ENCODE measurements around the gene CBLN3. TPM values are rescaled to one million over a fixed set of nuclear protein-coding genes. Genes with fewer than 3 reads are reported as not detected.

CBLN3 gene
- total RNA-seq, 1 experiment from 2014 or later = 3.4 TPM

DNA sequence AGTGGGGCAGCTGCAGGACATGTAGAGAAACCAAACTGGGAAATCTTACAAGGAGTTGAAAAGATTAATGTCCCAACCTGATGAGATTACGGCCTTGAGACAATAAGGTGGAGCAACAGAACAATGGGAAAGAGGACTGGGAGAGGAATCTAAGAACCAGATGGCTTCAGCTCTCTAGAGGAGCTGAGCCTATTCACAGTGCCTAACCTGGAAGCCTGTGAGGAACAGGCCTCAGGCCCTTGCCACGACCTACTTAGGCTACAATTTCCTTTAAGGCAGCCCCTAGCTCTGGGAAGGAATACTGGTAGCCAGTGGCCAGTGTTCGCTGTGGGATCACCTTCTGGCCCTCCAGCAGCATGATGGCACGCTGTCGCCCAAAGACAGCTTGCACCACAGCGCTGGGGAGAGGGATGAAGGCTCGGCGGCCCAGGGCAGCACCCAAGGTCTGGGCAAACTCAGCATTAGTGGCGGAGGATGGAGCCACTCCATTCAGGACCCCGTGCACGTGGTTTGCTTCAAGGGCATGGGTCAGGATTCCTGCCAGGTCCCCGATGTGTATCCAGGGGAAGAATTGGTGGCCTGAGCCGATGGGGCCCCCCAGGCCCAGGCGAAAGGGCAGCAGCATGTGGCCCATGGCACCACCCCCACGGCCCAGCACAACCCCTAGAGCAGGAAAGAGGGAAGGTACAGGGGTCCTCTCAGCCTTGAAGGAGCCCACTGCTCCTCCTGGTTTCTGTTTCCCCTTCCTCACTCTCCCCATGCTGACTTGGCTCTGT is 10.6 kb upstream of the CBLN3 start:
- BruUV-seq (replicated peaks) = no TSS peak
- H2AFZ ChIP-seq (ENCODE audit: low read length) = no peak overlapping the region
- ChIA-PET POLR2A (ENCODE audit: unreplicated experiment) (no interaction called here), CTCF (no interaction called here)
- ATAC-seq = no peak
- intact Hi-C loops (cut with micrococcal nuclease) = loop anchor here (5.0 kb wide), 1 partner anchor 237 kb away; no protein-coding TSS in a partner anchor
- H3K9me3 ChIP-seq (ENCODE audit: low read length) = no peaks in the 10 kb centered on the region
- peaks cover 28% of the 10 kb centered on the region for H3K79me2 ChIP-seq (ENCODE audit: low read length)
- H3K9ac ChIP-seq (ENCODE audit: low read length) = no peak overlapping the region
- H3K4me2 ChIP-seq (ENCODE audit: low read length) = no peak overlapping the region
- peaks cover 18% of the 10 kb centered on the region; the same call in 1 of the 2 replicates for H3K36me3 ChIP-seq (ENCODE audit: low read depth, low read length)
- no peak for DNase-seq
- H3K4me1 ChIP-seq (ENCODE audit: insufficient read depth, low read length) = peaks cover 18% of the 10 kb centered on the region
- TF ChIP-seq EZH2 (IDR thresholded peaks at IDR 0.05; ENCODE audit: low read length, unreplicated experiment) (no peak), EZH2phosphoT487 (IDR thresholded peaks at IDR 0.05; ENCODE audit: borderline replicate concordance, low read length) (no peak)
- TF ChIP-seq, protein P1, sequence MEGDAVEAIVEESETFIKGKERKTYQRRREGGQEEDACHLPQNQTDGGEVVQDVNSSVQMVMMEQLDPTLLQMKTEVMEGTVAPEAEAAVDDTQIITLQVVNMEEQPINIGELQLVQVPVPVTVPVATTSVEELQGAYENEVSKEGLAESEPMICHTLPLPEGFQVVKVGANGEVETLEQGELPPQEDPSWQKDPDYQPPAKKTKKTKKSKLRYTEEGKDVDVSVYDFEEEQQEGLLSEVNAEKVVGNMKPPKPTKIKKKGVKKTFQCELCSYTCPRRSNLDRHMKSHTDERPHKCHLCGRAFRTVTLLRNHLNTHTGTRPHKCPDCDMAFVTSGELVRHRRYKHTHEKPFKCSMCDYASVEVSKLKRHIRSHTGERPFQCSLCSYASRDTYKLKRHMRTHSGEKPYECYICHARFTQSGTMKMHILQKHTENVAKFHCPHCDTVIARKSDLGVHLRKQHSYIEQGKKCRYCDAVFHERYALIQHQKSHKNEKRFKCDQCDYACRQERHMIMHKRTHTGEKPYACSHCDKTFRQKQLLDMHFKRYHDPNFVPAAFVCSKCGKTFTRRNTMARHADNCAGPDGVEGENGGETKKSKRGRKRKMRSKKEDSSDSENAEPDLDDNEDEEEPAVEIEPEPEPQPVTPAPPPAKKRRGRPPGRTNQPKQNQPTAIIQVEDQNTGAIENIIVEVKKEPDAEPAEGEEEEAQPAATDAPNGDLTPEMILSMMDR (conservative IDR thresholded peaks at IDR 0.05; ENCODE audit: low read depth, low read length) = no peak
- H3K4me3 ChIP-seq (ENCODE audit: low read length) = no peak overlapping the region
- H3K27me3 ChIP-seq (ENCODE audit: low read length) = no peaks in the 10 kb centered on the region
- H4K20me1 ChIP-seq (ENCODE audit: low read length) = no peaks in the 10 kb centered on the region
- no peak overlapping the region for H3K27ac ChIP-seq (ENCODE audit: low read length)
- H3F3A ChIP-seq (ENCODE audit: low read length, unreplicated experiment) = no peaks in the 10 kb centered on the region
- H3K9me2 ChIP-seq (replicated peaks; ENCODE audit: low read length) = no peaks in the 10 kb centered on the region

DNA sequence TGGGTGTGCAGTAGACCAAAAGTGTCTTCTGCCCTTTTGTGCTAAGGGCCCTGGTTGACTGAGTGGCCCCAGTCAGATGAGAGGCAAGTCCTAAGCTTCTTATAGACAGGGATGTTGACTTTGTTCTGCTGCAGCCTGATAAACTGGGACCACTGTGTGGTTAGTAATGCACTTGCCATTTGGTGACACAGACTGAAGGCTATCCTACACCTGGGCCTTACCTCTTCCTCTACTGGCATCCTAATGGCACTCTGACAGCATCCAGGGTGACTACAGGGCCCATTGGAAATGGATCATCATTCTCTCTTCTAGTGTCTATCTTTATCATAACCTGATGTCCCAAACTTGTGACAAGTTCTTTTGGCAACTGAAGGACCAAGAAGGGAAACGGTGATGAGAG is 9.8 kb upstream of the CBLN3 start:
- peaks cover 18% of the 10 kb centered on the region; the same call in 1 of the 2 replicates for H3K36me3 ChIP-seq (ENCODE audit: low read depth, low read length)
- no peaks in the 10 kb centered on the region for H3K9me3 ChIP-seq (ENCODE audit: low read length)
- no peak overlapping the region for H3K27ac ChIP-seq (ENCODE audit: low read length)
- DNase-seq (no peak), ATAC-seq (no peak)
- intact Hi-C loops (cut with micrococcal nuclease) = no loop called here
- no peaks in the 10 kb centered on the region for H4K20me1 ChIP-seq (ENCODE audit: low read length)
- H3K9me2 ChIP-seq (replicated peaks; ENCODE audit: low read length) = no peaks in the 10 kb centered on the region
- no peak overlapping the region for H2AFZ ChIP-seq (ENCODE audit: low read length)
- H3K79me2 ChIP-seq (ENCODE audit: low read length) = peaks cover 28% of the 10 kb centered on the region
- no peak overlapping the region for H3K4me3 ChIP-seq (ENCODE audit: low read length)
- POLR2A ChIA-PET (ENCODE audit: unreplicated experiment) = no interaction called here
- H3K4me1 ChIP-seq (ENCODE audit: insufficient read depth, low read length) = peaks cover 18% of the 10 kb centered on the region
- no TSS peak for BruUV-seq (replicated peaks)
- no peak overlapping the region for H3K4me2 ChIP-seq (ENCODE audit: low read length)
- no peaks in the 10 kb centered on the region for H3K27me3 ChIP-seq (ENCODE audit: low read length)
- TF ChIP-seq, protein P1 (conservative IDR thresholded peaks at IDR 0.05; ENCODE audit: low read depth, low read length) = no peak
- TF ChIP-seq EZH2phosphoT487 (IDR thresholded peaks at IDR 0.05; ENCODE audit: borderline replicate concordance, low read length) (no peak), EZH2 (IDR thresholded peaks at IDR 0.05; ENCODE audit: low read length, unreplicated experiment) (no peak)
- CTCF ChIA-PET = no interaction called here
- no peak overlapping the region for H3K9ac ChIP-seq (ENCODE audit: low read length)
- no peaks in the 10 kb centered on the region for H3F3A ChIP-seq (ENCODE audit: low read length, unreplicated experiment)

Data from PC-3 (cell line).